ENCODE measurements around the gene LXN.

The LXN gene

GRCh38 chr3:158651192-158651591 is 21.3 kb downstream of the LXN start:
- Histone ChIP-seq H4K20me1 (ENCODE audit: control insufficient read depth, insufficient read depth, low read depth, low read length) (no peaks in the 10 kb centered on the region), H3K9me3 (ENCODE audit: control insufficient read depth, insufficient read depth, low read length) (no peaks in the 10 kb centered on the region), H3K9me2 (replicated peaks; ENCODE audit: control insufficient read depth, low read length) (no peaks in the 10 kb centered on the region), H3F3A (ENCODE audit: control insufficient read depth, insufficient read depth) (0 out of 2 replicates have a peak, but pooled peaks cover 3% of the 10 kb centered on the region), H3K4me3 (ENCODE audit: low read length) (no peak overlapping the region), H3K27ac (ENCODE audit: low read depth, low read length) (no peak overlapping the region), H3K36me3 (ENCODE audit: control insufficient read depth, low read length) (peaks cover 82% of the 10 kb centered on the region), H3K4me1 (ENCODE audit: control insufficient read depth, low read length) (peaks cover 5% of the 10 kb centered on the region), H3K79me2 (ENCODE audit: control insufficient read depth, low read length) (peaks cover 23% of the 10 kb centered on the region), H3K27me3 (ENCODE audit: control insufficient read depth, low read length) (no peaks in the 10 kb centered on the region), H3K4me2 (ENCODE audit: low read length) (no peak overlapping the region)
- no peak for TF ChIP-seq EZH2phosphoT487 (IDR thresholded peaks at IDR 0.05; ENCODE audit: borderline replicate concordance, low read length)
- TF ChIP-seq, protein P1, sequence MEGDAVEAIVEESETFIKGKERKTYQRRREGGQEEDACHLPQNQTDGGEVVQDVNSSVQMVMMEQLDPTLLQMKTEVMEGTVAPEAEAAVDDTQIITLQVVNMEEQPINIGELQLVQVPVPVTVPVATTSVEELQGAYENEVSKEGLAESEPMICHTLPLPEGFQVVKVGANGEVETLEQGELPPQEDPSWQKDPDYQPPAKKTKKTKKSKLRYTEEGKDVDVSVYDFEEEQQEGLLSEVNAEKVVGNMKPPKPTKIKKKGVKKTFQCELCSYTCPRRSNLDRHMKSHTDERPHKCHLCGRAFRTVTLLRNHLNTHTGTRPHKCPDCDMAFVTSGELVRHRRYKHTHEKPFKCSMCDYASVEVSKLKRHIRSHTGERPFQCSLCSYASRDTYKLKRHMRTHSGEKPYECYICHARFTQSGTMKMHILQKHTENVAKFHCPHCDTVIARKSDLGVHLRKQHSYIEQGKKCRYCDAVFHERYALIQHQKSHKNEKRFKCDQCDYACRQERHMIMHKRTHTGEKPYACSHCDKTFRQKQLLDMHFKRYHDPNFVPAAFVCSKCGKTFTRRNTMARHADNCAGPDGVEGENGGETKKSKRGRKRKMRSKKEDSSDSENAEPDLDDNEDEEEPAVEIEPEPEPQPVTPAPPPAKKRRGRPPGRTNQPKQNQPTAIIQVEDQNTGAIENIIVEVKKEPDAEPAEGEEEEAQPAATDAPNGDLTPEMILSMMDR (IDR thresholded peaks at IDR 0.05; ENCODE audit: low read depth, low read length, poor library complexity, severe bottlenecking) = no peak

- peaks cover 15% of the 10 kb centered on the region for H3K4me1 ChIP-seq (ENCODE audit: control insufficient read depth, low read length)
- H3K4me3 ChIP-seq (ENCODE audit: low read length) = no peak overlapping the region
- peaks cover 77% of the 10 kb centered on the region for H3K36me3 ChIP-seq (ENCODE audit: control insufficient read depth, low read length)
- no peak overlapping the region for H3K27ac ChIP-seq (ENCODE audit: low read depth, low read length)
- no peaks in the 10 kb centered on the region for H3K27me3 ChIP-seq (ENCODE audit: control insufficient read depth, low read length)
- 0 out of 2 replicates have a peak, but pooled peaks cover 3% of the 10 kb centered on the region for H3F3A ChIP-seq (ENCODE audit: control insufficient read depth, insufficient read depth)
- H3K4me2 ChIP-seq (ENCODE audit: low read length) = no peak overlapping the region
- TF ChIP-seq EZH2phosphoT487 (IDR thresholded peaks at IDR 0.05; ENCODE audit: borderline replicate concordance, low read length) = no peak
- TF ChIP-seq, protein P1 (IDR thresholded peaks at IDR 0.05; ENCODE audit: low read depth, low read length, poor library complexity, severe bottlenecking) = no peak
- peaks cover 37% of the 10 kb centered on the region for H3K79me2 ChIP-seq (ENCODE audit: control insufficient read depth, low read length)
- H3K9me2 ChIP-seq (replicated peaks; ENCODE audit: control insufficient read depth, low read length) = no peaks in the 10 kb centered on the region
- no peaks in the 10 kb centered on the region for H4K20me1 ChIP-seq (ENCODE audit: control insufficient read depth, insufficient read depth, low read depth, low read length)
- H3K9me3 ChIP-seq (ENCODE audit: control insufficient read depth, insufficient read depth, low read length) = no peaks in the 10 kb centered on the region
Measured at GRCh38 chr3:158649791-158650190, 22.7 kb downstream of the LXN start.

- TF ChIP-seq EZH2phosphoT487 (IDR thresholded peaks at IDR 0.05; ENCODE audit: borderline replicate concordance, low read length) = no peak
- TF ChIP-seq, protein P1 (IDR thresholded peaks at IDR 0.05; ENCODE audit: low read depth, low read length, poor library complexity, severe bottlenecking) = peak; percentile 66
- H3K27ac ChIP-seq (ENCODE audit: low read depth, low read length) = peak within 1 kb of the TSS; percentile 47
- peak within 1 kb of the TSS; percentile 75 for H3K4me2 ChIP-seq (ENCODE audit: low read length)
- no peaks in the 10 kb centered on the region for H3K27me3 ChIP-seq (ENCODE audit: control insufficient read depth, low read length)
- no peaks in the 10 kb centered on the region for H4K20me1 ChIP-seq (ENCODE audit: control insufficient read depth, insufficient read depth, low read depth, low read length)
- peaks cover 31% of the 10 kb centered on the region for H3K36me3 ChIP-seq (ENCODE audit: control insufficient read depth, low read length)
- H3K4me1 ChIP-seq (ENCODE audit: control insufficient read depth, low read length) = peaks cover 19% of the 10 kb centered on the region
- H3F3A ChIP-seq (ENCODE audit: control insufficient read depth, insufficient read depth) = 0 out of 2 replicates have a peak, but pooled peaks cover 2% of the 10 kb centered on the region
- no peaks in the 10 kb centered on the region for H3K9me3 ChIP-seq (ENCODE audit: control insufficient read depth, insufficient read depth, low read length)
- peaks cover 38% of the 10 kb centered on the region for H3K79me2 ChIP-seq (ENCODE audit: control insufficient read depth, low read length)
- H3K4me3 ChIP-seq (ENCODE audit: low read length) = peak within 1 kb of the TSS; percentile 98
- H3K9me2 ChIP-seq (replicated peaks; ENCODE audit: control insufficient read depth, low read length) = no peaks in the 10 kb centered on the region
Measured at GRCh38 chr3:158644345-158644908, 28.0 kb downstream of the LXN start, which contains the start of gene GFM1. Gene GFM1, plus strand, starts transcription at chr3:158644527. Its CDS starts 108 bp downstream, at chr3:158644635.
